PFSK-1 (cell line): ENCODE measurements around the gene COL4A6.

Experiments
- FOXP2 ChIP-seq: optimal IDR thresholded peaks from 2 replicates; pipeline ENCODE3; 2011; ENCODE audit warnings: borderline replicate concordance, control low read depth, inconsistent platforms; ENCODE audit not compliant: insufficient read depth; ENCODE audit errors: extremely low read length, extremely low read depth
- POLR2AphosphoS5 ChIP-seq: IDR thresholded peaks from 2 replicates; pipeline ENCODE4 v1.6.1; 2012; ENCODE audit warnings: low read depth, mild to moderate bottlenecking, control low read depth, low read length, moderate library complexity
- SIN3A ChIP-seq: IDR thresholded peaks from 2 replicates; pipeline ENCODE4 v1.6.1; 2012; ENCODE audit warnings: mild to moderate bottlenecking, low read length, moderate library complexity, borderline replicate concordance; ENCODE audit not compliant: insufficient read depth
- TAF1 ChIP-seq: IDR thresholded peaks from 2 replicates; pipeline ENCODE4 v1.6.1; 2012; ENCODE audit warnings: low read length, control low read depth, borderline replicate concordance; ENCODE audit not compliant: insufficient read depth
- TF ChIP-seq, protein P1 (sequence below), 2 experiments: IDR thresholded peaks; 2 replicates each; pipeline versions ENCODE4 v1.6.1 to v1.8.0; 2011 to 2012; ENCODE audit warnings: low read depth in 2 of 2, low read length in 2 of 2, control low read depth in 1 of 2, inconsistent platforms in 1 of 2, mild to moderate bottlenecking in 1 of 2, moderate library complexity in 1 of 2; ENCODE audit not compliant: insufficient read depth in 1 of 2

The COL4A6 gene

DNA sequence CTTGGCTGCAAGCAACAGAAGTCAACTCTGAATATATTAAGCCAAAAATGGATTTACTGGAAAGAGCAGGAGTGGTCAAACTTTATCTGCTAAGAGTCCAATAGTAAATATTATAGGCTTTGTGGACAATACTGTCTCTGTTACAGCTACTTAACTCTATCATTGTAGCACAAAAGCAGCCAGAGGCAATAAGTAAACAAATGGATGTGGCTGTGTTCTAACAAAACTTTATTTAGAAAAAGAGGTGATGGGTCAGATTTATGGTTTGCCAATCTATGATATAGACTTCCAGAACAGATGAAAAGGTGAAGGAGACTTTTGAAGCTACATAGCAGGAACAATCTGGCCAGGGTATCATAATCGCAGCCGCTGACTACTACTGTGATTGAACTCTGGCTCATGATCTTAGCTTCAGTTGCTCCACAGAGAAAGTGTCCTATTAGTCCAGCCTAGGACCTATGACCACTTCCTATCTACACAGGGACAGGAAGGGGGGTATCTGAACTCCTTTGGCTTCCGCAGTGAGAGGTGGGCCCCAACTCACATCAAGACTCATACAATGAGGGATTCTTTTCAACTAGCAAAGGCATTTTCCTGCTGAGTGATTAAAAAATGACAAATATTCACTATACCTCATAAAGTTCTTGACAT, 191.8 kb downstream of the COL4A6 start:
- TF ChIP-seq, protein P1, sequence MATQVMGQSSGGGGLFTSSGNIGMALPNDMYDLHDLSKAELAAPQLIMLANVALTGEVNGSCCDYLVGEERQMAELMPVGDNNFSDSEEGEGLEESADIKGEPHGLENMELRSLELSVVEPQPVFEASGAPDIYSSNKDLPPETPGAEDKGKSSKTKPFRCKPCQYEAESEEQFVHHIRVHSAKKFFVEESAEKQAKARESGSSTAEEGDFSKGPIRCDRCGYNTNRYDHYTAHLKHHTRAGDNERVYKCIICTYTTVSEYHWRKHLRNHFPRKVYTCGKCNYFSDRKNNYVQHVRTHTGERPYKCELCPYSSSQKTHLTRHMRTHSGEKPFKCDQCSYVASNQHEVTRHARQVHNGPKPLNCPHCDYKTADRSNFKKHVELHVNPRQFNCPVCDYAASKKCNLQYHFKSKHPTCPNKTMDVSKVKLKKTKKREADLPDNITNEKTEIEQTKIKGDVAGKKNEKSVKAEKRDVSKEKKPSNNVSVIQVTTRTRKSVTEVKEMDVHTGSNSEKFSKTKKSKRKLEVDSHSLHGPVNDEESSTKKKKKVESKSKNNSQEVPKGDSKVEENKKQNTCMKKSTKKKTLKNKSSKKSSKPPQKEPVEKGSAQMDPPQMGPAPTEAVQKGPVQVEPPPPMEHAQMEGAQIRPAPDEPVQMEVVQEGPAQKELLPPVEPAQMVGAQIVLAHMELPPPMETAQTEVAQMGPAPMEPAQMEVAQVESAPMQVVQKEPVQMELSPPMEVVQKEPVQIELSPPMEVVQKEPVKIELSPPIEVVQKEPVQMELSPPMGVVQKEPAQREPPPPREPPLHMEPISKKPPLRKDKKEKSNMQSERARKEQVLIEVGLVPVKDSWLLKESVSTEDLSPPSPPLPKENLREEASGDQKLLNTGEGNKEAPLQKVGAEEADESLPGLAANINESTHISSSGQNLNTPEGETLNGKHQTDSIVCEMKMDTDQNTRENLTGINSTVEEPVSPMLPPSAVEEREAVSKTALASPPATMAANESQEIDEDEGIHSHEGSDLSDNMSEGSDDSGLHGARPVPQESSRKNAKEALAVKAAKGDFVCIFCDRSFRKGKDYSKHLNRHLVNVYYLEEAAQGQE (IDR thresholded peaks at IDR 0.05; ENCODE audit: insufficient read depth in 1 of 2, low read depth in 2 of 2, low read length in 2 of 2), result no peak

DNA sequence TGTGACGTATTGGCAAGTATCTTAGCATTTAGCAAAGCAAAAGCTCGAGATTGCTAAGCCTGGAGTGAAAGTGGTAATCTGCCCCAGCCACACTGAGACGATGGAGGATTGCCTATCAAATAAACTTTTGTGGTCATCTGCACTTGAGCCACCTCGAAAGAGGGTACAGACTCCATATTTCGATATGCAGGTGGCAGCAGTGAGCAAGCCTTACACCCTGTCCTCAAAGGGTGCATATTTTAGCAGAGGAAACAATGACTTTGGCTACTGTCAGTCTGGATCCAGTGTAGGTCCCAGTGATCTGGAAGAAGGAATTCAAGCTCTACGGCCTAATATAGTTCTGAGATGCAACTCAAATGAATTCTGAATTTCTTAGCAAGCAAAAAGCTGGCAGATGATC, 192.8 kb downstream of the COL4A6 start:
- TF ChIP-seq POLR2AphosphoS5, result no peak
- TF ChIP-seq, protein P1 (IDR thresholded peaks at IDR 0.05; ENCODE audit: insufficient read depth in 1 of 2, low read depth in 2 of 2, low read length in 2 of 2), result no peak
- no peak for TF ChIP-seq TAF1
- no peak for TF ChIP-seq FOXP2
- TF ChIP-seq SIN3A, result no peak

DNA sequence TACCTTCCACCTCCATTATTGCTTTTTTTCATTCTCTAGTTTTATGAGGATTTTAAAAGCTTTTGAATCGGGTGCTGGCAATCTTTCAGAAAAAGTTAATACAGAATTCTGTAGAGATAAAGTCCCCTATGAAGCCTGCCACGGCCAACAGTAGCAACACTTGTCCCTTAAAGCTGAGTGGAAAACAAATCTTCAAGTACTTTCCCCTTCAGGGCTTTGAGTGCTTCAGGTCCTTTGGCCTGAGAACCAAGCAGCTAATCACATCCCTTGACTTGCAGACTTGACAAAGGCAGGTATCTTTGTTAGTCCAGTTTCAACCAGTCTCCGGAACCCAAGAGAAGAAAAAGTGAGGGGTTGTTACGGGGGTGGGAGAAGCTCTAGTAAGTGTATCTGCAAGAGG, 202.2 kb downstream of the COL4A6 start:
- TF ChIP-seq POLR2AphosphoS5 (no peak), FOXP2 (no peak), SIN3A (no peak), TAF1 (no peak)
- TF ChIP-seq, protein P1 (IDR thresholded peaks at IDR 0.05; ENCODE audit: insufficient read depth in 1 of 2, low read depth in 2 of 2, low read length in 2 of 2), result no peak

DNA sequence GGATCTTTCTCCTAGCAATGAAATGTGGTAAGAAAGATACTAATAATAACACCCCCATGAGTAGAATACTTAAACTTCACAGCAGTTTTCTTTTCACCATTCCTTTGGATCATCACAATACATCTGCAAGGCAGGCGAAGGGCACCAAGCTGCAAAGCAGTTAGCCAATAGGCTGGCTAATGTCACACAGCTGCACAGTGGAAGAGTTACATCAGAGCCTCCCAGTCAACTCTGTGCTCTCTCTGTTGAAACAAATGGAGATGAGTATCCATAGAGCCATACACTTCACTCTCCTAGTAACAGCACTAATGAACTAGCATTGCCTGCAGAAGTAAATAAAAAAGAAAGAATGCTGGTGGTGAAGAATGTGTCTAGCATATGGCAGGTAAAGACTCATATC, 207.6 kb downstream of the COL4A6 start:
- TF ChIP-seq, protein P1 (IDR thresholded peaks at IDR 0.05; ENCODE audit: insufficient read depth in 1 of 2, low read depth in 2 of 2, low read length in 2 of 2), result no peak
- no peak for TF ChIP-seq TAF1

DNA sequence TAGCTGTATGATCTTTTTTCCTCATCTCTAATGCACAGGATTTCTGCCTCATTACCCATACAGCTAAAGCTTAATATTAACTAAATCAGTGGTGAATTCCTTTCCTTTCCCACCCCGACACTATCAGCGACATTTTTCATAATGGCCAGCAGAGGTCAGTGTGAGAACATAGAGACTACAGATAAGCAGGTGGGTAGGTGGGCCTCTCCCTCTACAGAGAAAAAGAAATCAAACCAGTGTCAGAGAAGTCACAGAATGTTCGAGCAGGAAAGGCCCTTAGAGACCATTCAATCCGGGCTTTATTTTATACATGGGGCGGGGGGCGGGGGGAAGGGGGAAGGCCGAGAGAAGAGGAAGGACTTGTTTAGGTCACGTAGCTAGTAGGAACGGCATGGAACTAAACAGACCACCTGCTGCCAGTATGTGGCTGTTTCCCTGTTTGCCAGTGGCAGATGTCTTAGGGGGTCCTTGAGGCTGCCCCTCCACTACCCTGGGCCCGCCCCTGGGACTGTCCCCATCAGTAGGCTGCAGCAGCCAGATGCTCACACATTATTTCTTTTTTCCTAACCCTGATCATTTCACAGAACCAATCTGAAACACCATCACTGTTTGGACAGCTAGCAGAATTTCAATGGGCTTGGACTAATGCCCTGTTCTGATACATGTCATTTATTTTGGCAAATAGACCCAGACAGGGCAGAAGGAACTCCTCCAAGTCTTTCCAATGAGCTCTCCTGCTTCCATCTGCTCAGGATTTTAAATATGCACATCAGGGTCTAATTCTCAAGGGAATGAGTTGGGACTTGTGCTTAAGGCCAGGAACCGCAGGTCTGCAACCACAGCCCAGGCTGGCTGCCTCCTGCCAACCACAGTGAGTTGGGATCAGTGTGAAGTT, 213.2 kb downstream of the COL4A6 start:
- TF ChIP-seq POLR2AphosphoS5, result no peak
- TF ChIP-seq, protein P1 (IDR thresholded peaks at IDR 0.05; ENCODE audit: insufficient read depth in 1 of 2, low read depth in 2 of 2, low read length in 2 of 2), result no peak
- TF ChIP-seq FOXP2, result no peak
- no peak for TF ChIP-seq TAF1
- TF ChIP-seq SIN3A, result no peak
